H9 (cell line): ENCODE results near the gene MUC2. TPM values are rescaled to one million over a fixed set of nuclear protein-coding genes. Genes with fewer than 3 reads are reported as not detected.

Experiments used
- DNase-seq: peaks from one replicate; pipeline ENCODE4 v3.0.0-alpha.2; 2017
- H2AFZ ChIP-seq: one replicate; pipeline ENCODE4 v1.6.1; 2013; ENCODE audit warnings: mild to moderate bottlenecking, low read length, control low read depth, moderate library complexity
- H2AK5ac ChIP-seq: 2 replicates; pipeline ENCODE4 v1.6.1; 2013; ENCODE audit warnings: low read length, control low read depth, mixed read lengths; ENCODE audit not compliant: insufficient read length
- H2BK120ac ChIP-seq: one replicate; pipeline ENCODE4 v1.6.1; 2013; ENCODE audit warnings: low read depth, mild to moderate bottlenecking, low read length, control low read depth, inconsistent platforms; ENCODE audit not compliant: poor library complexity, severe bottlenecking
- H2BK12ac ChIP-seq: 2 replicates; pipeline ENCODE4 v1.6.1; 2013; ENCODE audit warnings: low read length, control low read depth, mixed read lengths, low read depth; ENCODE audit not compliant: insufficient read length
- H2BK15ac ChIP-seq: 2 replicates; pipeline ENCODE4 v1.6.1; 2013; ENCODE audit warnings: low read depth, low read length, control low read depth
- H2BK20ac ChIP-seq: one replicate; pipeline ENCODE4 v1.6.1; 2013; ENCODE audit warnings: low read depth, mild to moderate bottlenecking, low read length, control low read depth, inconsistent platforms; ENCODE audit not compliant: poor library complexity, severe bottlenecking
- H2BK5ac ChIP-seq: 2 replicates; pipeline ENCODE4 v1.6.1; 2013; ENCODE audit warnings: low read length, control low read depth, mixed read lengths; ENCODE audit not compliant: insufficient read length
- H3K14ac ChIP-seq: 2 replicates; pipeline ENCODE4 v1.6.1; 2013; ENCODE audit warnings: low read length, control low read depth; ENCODE audit not compliant: insufficient read depth
- H3K18ac ChIP-seq: 2 replicates; pipeline ENCODE4 v1.6.1; 2013; ENCODE audit warnings: low read depth, mild to moderate bottlenecking, mixed read lengths, low read length, control low read depth; ENCODE audit not compliant: insufficient read length
- H3K23ac ChIP-seq: 2 replicates; pipeline ENCODE4 v1.6.1; 2013; ENCODE audit warnings: low read length, control low read depth, mixed read lengths, low read depth; ENCODE audit not compliant: insufficient read length
- H3K23me2 ChIP-seq: 2 replicates; pipeline ENCODE4 v1.6.1; 2013; ENCODE audit warnings: low read depth, mild to moderate bottlenecking, mixed read lengths, low read length, control low read depth; ENCODE audit not compliant: insufficient read length, poor library complexity, severe bottlenecking
- H3K27ac ChIP-seq: 2 replicates; pipeline ENCODE4 v1.5.1; 2013; ENCODE audit warnings: low read length, control low read depth, mixed read lengths, low read depth; ENCODE audit not compliant: insufficient read length
- H3K27me3 ChIP-seq: 2 replicates; pipeline ENCODE4 v1.6.1; 2013; ENCODE audit warnings: low read length, control low read depth, inconsistent platforms; ENCODE audit not compliant: insufficient read depth
- H3K4ac ChIP-seq: 2 replicates; pipeline ENCODE4 v1.6.1; 2013; ENCODE audit warnings: low read depth, mild to moderate bottlenecking, control low read depth, inconsistent platforms, low read length, moderate library complexity
- H3K4me1 ChIP-seq: 2 replicates; pipeline ENCODE4 v1.6.1; 2013; ENCODE audit warnings: low read length, control low read depth, inconsistent platforms; ENCODE audit not compliant: insufficient read depth
- H3K4me2 ChIP-seq: 2 replicates; pipeline ENCODE4 v1.6.1; 2013; ENCODE audit warnings: low read length, control low read depth, mixed read lengths; ENCODE audit not compliant: insufficient read length, insufficient read depth
- H3K56ac ChIP-seq: 2 replicates; pipeline ENCODE4 v1.6.1; 2013; ENCODE audit warnings: low read depth, mild to moderate bottlenecking, mixed read lengths, low read length, control low read depth; ENCODE audit not compliant: insufficient read length
- H3K79me1 ChIP-seq: 2 replicates; pipeline ENCODE4 v1.6.1; 2013; ENCODE audit warnings: low read depth, mild to moderate bottlenecking, moderate library complexity, low read length, control low read depth, inconsistent platforms; ENCODE audit not compliant: insufficient read depth, poor library complexity, severe bottlenecking
- H3K79me2 ChIP-seq: 2 replicates; pipeline ENCODE4 v1.6.1; 2013; ENCODE audit warnings: low read length, control low read depth, inconsistent platforms; ENCODE audit not compliant: insufficient read depth
- H3K9ac ChIP-seq: 2 replicates; pipeline ENCODE4 v1.6.1; 2013; ENCODE audit warnings: low read length, control low read depth, mixed read lengths; ENCODE audit not compliant: insufficient read length; ENCODE audit errors: extremely low read depth
- H3K9me3 ChIP-seq: one replicate; pipeline ENCODE4 v1.6.1; 2013; ENCODE audit warnings: low read depth, low read length, inconsistent platforms; ENCODE audit not compliant: control insufficient read depth
- H3T11ph ChIP-seq: one replicate; pipeline ENCODE4 v1.6.1; 2013; ENCODE audit warnings: mild to moderate bottlenecking, low read length, control low read depth, inconsistent platforms
- H4K20me1 ChIP-seq: one replicate; pipeline ENCODE4 v1.6.1; 2013; ENCODE audit not compliant: control insufficient read depth, insufficient read length, insufficient read depth
- H4K5ac ChIP-seq: 2 replicates; pipeline ENCODE4 v1.6.1; 2013; ENCODE audit warnings: low read depth, mild to moderate bottlenecking, mixed read lengths, low read length, control low read depth; ENCODE audit not compliant: insufficient read length
- H4K8ac ChIP-seq: replicated peaks from 2 replicates; pipeline ENCODE4 v1.6.1; 2013; ENCODE audit warnings: low read length, control low read depth, mixed read lengths, low read depth; ENCODE audit not compliant: insufficient read length
- H4K91ac ChIP-seq: 2 replicates; pipeline ENCODE4 v1.6.1; 2013; ENCODE audit warnings: low read depth, mild to moderate bottlenecking, moderate library complexity, mixed read lengths, low read length, control low read depth; ENCODE audit not compliant: insufficient read length
- H3K27ac Mint-ChIP-seq, 3 experiments: 2 replicates in 2 of 3; 3 replicates in 1 of 3; pipeline ENCODE4 v1.8.0; 2020 to 2021; ENCODE audit warnings: mixed read lengths in 3 of 3, mild to moderate bottlenecking in 1 of 3, moderate library complexity in 1 of 3
- H3K27me3 Mint-ChIP-seq: 2 replicates; pipeline ENCODE4 v1.8.0; 2021; ENCODE audit warnings: low read depth, mild to moderate bottlenecking, moderate library complexity, mixed read lengths
- H3K36me3 Mint-ChIP-seq, 3 experiments: 2 replicates in 2 of 3; 3 replicates in 1 of 3; pipeline ENCODE4 v1.8.0; 2020 to 2021; ENCODE audit warnings: low read depth in 3 of 3, mixed read lengths in 3 of 3; ENCODE audit not compliant: insufficient read depth in 1 of 3
- H3K4me1 Mint-ChIP-seq, 2 experiments: 2 replicates each; pipeline ENCODE4 v1.8.0; 2020; ENCODE audit warnings: mixed read lengths in 2 of 2
- H3K4me3 Mint-ChIP-seq, 2 experiments: 2 replicates in 1 of 2; 3 replicates in 1 of 2; pipeline ENCODE4 v1.8.0; 2020 to 2021; ENCODE audit warnings: mild to moderate bottlenecking in 2 of 2, mixed read lengths in 2 of 2, moderate library complexity in 1 of 2
- H3K9me3 Mint-ChIP-seq, 2 experiments: 2 replicates in 1 of 2; 3 replicates in 1 of 2; pipeline ENCODE4 v1.8.0; 2020; ENCODE audit warnings: mild to moderate bottlenecking in 2 of 2, mixed read lengths in 2 of 2, moderate library complexity in 1 of 2
- CTCF ChIP-seq: fragments of 200-600 bp; sonication (generic); conservative IDR thresholded peaks from 3 replicates; pipeline ENCODE4 v1.8.0; 2021; ENCODE audit warnings: antibody characterized with exemption, mild to moderate bottlenecking
- WGBS: extraction: QIAGEN DNeasy Blood & Tissue Kit; methylation state at CpG from one replicate; pipeline ENCODE4 v1.1.7; 2013; ENCODE audit warnings: missing lambda C conversion rate, low lambda C conversion rate, mixed read lengths; ENCODE audit not compliant: insufficient read length; ENCODE audit errors: extremely low coverage; 5-methylcytosine and 5-hydroxymethylcytosine counted together
- total RNA-seq: library from RNA; stranded (reverse); gene quantifications from 2 replicates; pipeline ENCODE4 v1.2.1, GENCODE V29; 2021

Gene MUC2
- total RNA-seq, 1 experiment from 2014 or later = not detected

GRCh38 chr11:1026163-1026450, 48.6 kb upstream of the MUC2 start:
- no peak overlapping the region for H2BK15ac ChIP-seq
- H3K36me3 Mint-ChIP-seq = no peaks in the 10 kb centered on the region; a peak in 1 of 7 replicates
- no peaks in the 10 kb centered on the region for H3K23me2 ChIP-seq
- H3K4ac ChIP-seq = no peak overlapping the region
- no peak overlapping the region for H3K4me2 ChIP-seq
- H2BK20ac ChIP-seq = no peak overlapping the region
- H4K91ac ChIP-seq = no peak overlapping the region
- TF ChIP-seq CTCF = no peak
- no peaks in the 10 kb centered on the region for H3K9me3 ChIP-seq
- no peaks in the 10 kb centered on the region for H4K20me1 ChIP-seq
- H3K27ac Mint-ChIP-seq = no peak overlapping the region
- DNase-seq = no peak
- no peak overlapping the region for H3K27ac ChIP-seq
- H3K9ac ChIP-seq = no peak overlapping the region
- H3K56ac ChIP-seq = no peak overlapping the region
- no peak overlapping the region for H2AK5ac ChIP-seq
- H3K23ac ChIP-seq = no peak overlapping the region
- H2AFZ ChIP-seq = no peak overlapping the region
- H4K8ac ChIP-seq = no peak overlapping the region
- H4K5ac ChIP-seq = no peak overlapping the region
- no peak overlapping the region for H3K18ac ChIP-seq
- H2BK12ac ChIP-seq = no peak overlapping the region
- WGBS = no CpG with 5 or more reads among the region's 14 CpGs
- H2BK120ac ChIP-seq = no peak overlapping the region
- no peak overlapping the region for H3T11ph ChIP-seq
- H3K9me3 Mint-ChIP-seq = no peaks in the 10 kb centered on the region
- H3K4me1 ChIP-seq = no peaks in the 10 kb centered on the region
- no peak overlapping the region for H3K14ac ChIP-seq
- H3K4me3 Mint-ChIP-seq = no peak overlapping the region
- no peak overlapping the region for H2BK5ac ChIP-seq
- no peaks in the 10 kb centered on the region for H3K79me1 ChIP-seq
- H3K4me1 Mint-ChIP-seq = no peaks in the 10 kb centered on the region
- H3K27me3 Mint-ChIP-seq = no peaks in the 10 kb centered on the region
- no peaks in the 10 kb centered on the region for H3K27me3 ChIP-seq
- H3K79me2 ChIP-seq = no peaks in the 10 kb centered on the region
